Measurements from ENCODE around the gene EIF2B2.

Gene EIF2B2

GRCh38 chr14:75002392-75003249 is at the start of gene EIF2B2:
Gene EIF2B2 (plus strand): TSS chr14:75002921. CDS start chr14:75002991, 70 bp downstream.
- peak; percentile 96 to 98 for DNase-seq (ENCODE audit: extremely low read depth in 1 of 2, low read depth in 1 of 2)

- DNase-seq (ENCODE audit: extremely low read depth in 1 of 2, low read depth in 1 of 2), result no peak
Measured at GRCh38 chr14:74953686-74954085, 49.0 kb upstream of the EIF2B2 start.

- DNase-seq (ENCODE audit: extremely low read depth in 1 of 2, low read depth in 1 of 2), result no peak
Measured at GRCh38 chr14:74954232-74954946, 48.3 kb upstream of the EIF2B2 start.

- DNase-seq (ENCODE audit: extremely low read depth in 1 of 2, low read depth in 1 of 2), result no peak
Measured at GRCh38 chr14:74954947-74955228, 47.8 kb upstream of the EIF2B2 start.

GRCh38 chr14:74955229-74956026 is 47.3 kb upstream of the EIF2B2 start, which contains the start of gene PGF:
Gene PGF (minus strand): TSS chr14:74955597. CDS start chr14:74955242, 355 bp downstream.
- DNase-seq (ENCODE audit: extremely low read depth in 1 of 2, low read depth in 1 of 2), result no peak

- no peak for DNase-seq (ENCODE audit: extremely low read depth in 1 of 2, low read depth in 1 of 2)
Measured at GRCh38 chr14:74956027-74956279, 46.8 kb upstream of the EIF2B2 start.

GRCh38 chr14:74956280-74957072 is 46.2 kb upstream of the EIF2B2 start:
- no peak for DNase-seq (ENCODE audit: extremely low read depth in 1 of 2, low read depth in 1 of 2)

- no peak for DNase-seq (ENCODE audit: extremely low read depth in 1 of 2, low read depth in 1 of 2)
Measured at GRCh38 chr14:74959596-74960180, 43.0 kb upstream of the EIF2B2 start.

- DNase-seq (ENCODE audit: extremely low read depth in 1 of 2, low read depth in 1 of 2), result no peak
Measured at GRCh38 chr14:74960736-74961135, 42.0 kb upstream of the EIF2B2 start.

- no peak for DNase-seq (ENCODE audit: extremely low read depth in 1 of 2, low read depth in 1 of 2)
Measured at GRCh38 chr14:74961238-74961911, 41.3 kb upstream of the EIF2B2 start.

GRCh38 chr14:74962046-74962445 is 40.7 kb upstream of the EIF2B2 start:
- no peak for DNase-seq (ENCODE audit: extremely low read depth in 1 of 2, low read depth in 1 of 2)

- no peak for DNase-seq (ENCODE audit: extremely low read depth in 1 of 2, low read depth in 1 of 2)
Measured at GRCh38 chr14:74962493-74962892, 40.2 kb upstream of the EIF2B2 start.

GRCh38 chr14:74963178-74963704 is 39.5 kb upstream of the EIF2B2 start:
- no peak for DNase-seq (ENCODE audit: extremely low read depth in 1 of 2, low read depth in 1 of 2)

GRCh38 chr14:74963705-74964271 is 38.9 kb upstream of the EIF2B2 start:
- no peak for DNase-seq (ENCODE audit: extremely low read depth in 1 of 2, low read depth in 1 of 2)

GRCh38 chr14:74964787-74965485 is 37.8 kb upstream of the EIF2B2 start:
- no peak for DNase-seq (ENCODE audit: extremely low read depth in 1 of 2, low read depth in 1 of 2)

GRCh38 chr14:74965486-74966153 is 37.1 kb upstream of the EIF2B2 start:
- DNase-seq (ENCODE audit: extremely low read depth in 1 of 2, low read depth in 1 of 2), result no peak

- DNase-seq (ENCODE audit: extremely low read depth in 1 of 2, low read depth in 1 of 2), result no peak
Measured at GRCh38 chr14:74968811-74969210, 33.9 kb upstream of the EIF2B2 start.

GRCh38 chr14:74973003-74973653 is 29.6 kb upstream of the EIF2B2 start:
- peak in 1 of 2 donors; percentile 22 for DNase-seq (ENCODE audit: extremely low read depth in 1 of 2, low read depth in 1 of 2)
